IMR-90 (cell line): ENCODE results near the gene MARCHF7. TPM values are rescaled to one million over a fixed set of nuclear protein-coding genes. Genes with fewer than 3 reads are reported as not detected.

ENCODE experiments used
- ATAC-seq: fragments of 200-7000 bp; cut with Tn5 transposase; 2 replicates; pipeline ENCODE4 v1.9.1; 2020; ENCODE audit warnings: low read depth, mild to moderate bottlenecking, moderate library complexity
- BruUV-seq: library from RNA; stranded (reverse); fragments of 400-500 nt; replicated peaks from 2 replicates; lab custom pipeline; 2021; lab: Mats Ljungman, UMichigan
- CTCF ChIA-PET: fragments of 300-600 bp; formaldehyde crosslinking; extraction: SDS; loops from one replicate; lab custom pipeline; 2021; ENCODE audit warnings: antibody characterized with exemption; lab: Yijun Ruan, JAX
- POLR2A ChIA-PET: fragments of 300-600 bp; sonication (Branson Sonifier 250); formaldehyde crosslinking; loops from one replicate; lab custom pipeline; 2022; ENCODE audit warnings: antibody characterized with exemption; ENCODE audit not compliant: unreplicated experiment; lab: Charles Lee
- DNase-seq: peaks from one replicate; pipeline ENCODE4 v3.0.0; 2013
- H2AFZ ChIP-seq: replicated peaks from 2 replicates; pipeline ENCODE3; 2013; ENCODE audit warnings: low read length, mild to moderate bottlenecking; ENCODE audit not compliant: poor library complexity
- H2AK5ac ChIP-seq: 2 replicates; pipeline ENCODE4 v1.6.1; 2013; ENCODE audit warnings: low read depth, low read length, inconsistent platforms
- H2AK9ac ChIP-seq: replicated peaks from 2 replicates; pipeline ENCODE3; 2013; ENCODE audit warnings: mild to moderate bottlenecking, low read depth, low read length, moderate library complexity; ENCODE audit not compliant: poor library complexity
- H2BK120ac ChIP-seq: 2 replicates; pipeline ENCODE4 v1.6.1; 2013; ENCODE audit warnings: low read depth, low read length, inconsistent platforms
- H2BK15ac ChIP-seq: 3 replicates; pipeline ENCODE4 v1.6.1; 2013; ENCODE audit warnings: low read depth, low read length, inconsistent platforms
- H2BK20ac ChIP-seq: 2 replicates; pipeline ENCODE4 v1.6.1; 2013; ENCODE audit warnings: low read depth, mild to moderate bottlenecking, inconsistent platforms, low read length, moderate library complexity
- H2BK5ac ChIP-seq: 2 replicates; pipeline ENCODE4 v1.6.1; 2013; ENCODE audit warnings: mild to moderate bottlenecking, low read depth, low read length, inconsistent platforms; ENCODE audit not compliant: poor library complexity, severe bottlenecking
- H3K14ac ChIP-seq: replicated peaks from 2 replicates; pipeline ENCODE4 v1.6.1; 2013; ENCODE audit warnings: low read depth, low read length, inconsistent platforms
- H3K18ac ChIP-seq: 2 replicates; pipeline ENCODE4 v1.6.1; 2013; ENCODE audit warnings: low read depth, low read length, control low read depth
- H3K23ac ChIP-seq: 2 replicates; pipeline ENCODE4 v1.6.1; 2013; ENCODE audit warnings: low read depth, low read length, inconsistent platforms
- H3K27ac ChIP-seq: 2 replicates; pipeline ENCODE4 v1.5.1; 2013; ENCODE audit warnings: mild to moderate bottlenecking, control low read depth, low read length; ENCODE audit not compliant: insufficient read depth
- H3K27me3 ChIP-seq: 2 replicates; pipeline ENCODE4 v1.6.1; 2013; ENCODE audit warnings: low read length; ENCODE audit not compliant: control insufficient read depth, insufficient read depth
- H3K36me3 ChIP-seq: 2 replicates; pipeline ENCODE4 v1.6.1; 2013; ENCODE audit warnings: low read length, mixed read lengths; ENCODE audit not compliant: control insufficient read depth, insufficient read depth
- H3K4ac ChIP-seq: 2 replicates; pipeline ENCODE4 v1.6.1; 2013; ENCODE audit warnings: low read depth, low read length, inconsistent platforms
- H3K4me1 ChIP-seq: 2 replicates; pipeline ENCODE4 v1.6.1; 2013; ENCODE audit warnings: low read length, mixed read lengths; ENCODE audit not compliant: control insufficient read depth, insufficient read depth
- H3K4me2 ChIP-seq: 2 replicates; pipeline ENCODE4 v1.6.1; 2013; ENCODE audit warnings: low read depth, mild to moderate bottlenecking, control low read depth, low read length, moderate library complexity
- H3K4me3 ChIP-seq: 2 replicates; pipeline ENCODE4 v1.5.1; 2013; ENCODE audit warnings: low read depth, mild to moderate bottlenecking, control low read depth, low read length, moderate library complexity; ENCODE audit not compliant: insufficient read depth
- H3K56ac ChIP-seq: 2 replicates; pipeline ENCODE4 v1.6.1; 2013; ENCODE audit warnings: low read length, inconsistent platforms; ENCODE audit not compliant: insufficient read depth; ENCODE audit errors: extremely low read depth
- H3K79me1 ChIP-seq, 2 experiments: 2 replicates each; pipeline ENCODE4 v1.6.1; 2013; ENCODE audit warnings: low read length in 2 of 2, inconsistent platforms in 1 of 2, low read depth in 1 of 2
- H3K9ac ChIP-seq: 2 replicates; pipeline ENCODE4 v1.6.1; 2013; ENCODE audit warnings: low read depth, low read length, control low read depth
- H3K9me1 ChIP-seq: 2 replicates; pipeline ENCODE4 v1.6.1; 2013; ENCODE audit warnings: low read length, inconsistent platforms; ENCODE audit not compliant: insufficient read depth
- H3K9me3 ChIP-seq: 2 replicates; pipeline ENCODE4 v1.6.1; 2013; ENCODE audit warnings: low read length; ENCODE audit not compliant: control insufficient read depth, insufficient read depth
- H4K20me1 ChIP-seq: 2 replicates; pipeline ENCODE4 v1.6.1; 2013; ENCODE audit warnings: low read length, inconsistent platforms; ENCODE audit not compliant: insufficient read depth
- H4K5ac ChIP-seq: 2 replicates; pipeline ENCODE4 v1.6.1; 2013; ENCODE audit warnings: mild to moderate bottlenecking, low read depth, low read length, control low read depth
- H4K8ac ChIP-seq, 2 experiments: 2 replicates each; pipeline ENCODE4 v1.6.1; 2013; ENCODE audit warnings: low read depth in 2 of 2, low read length in 2 of 2, control low read depth in 1 of 2, inconsistent platforms in 1 of 2
- H4K91ac ChIP-seq: 2 replicates; pipeline ENCODE4 v1.6.1; 2013; ENCODE audit warnings: low read depth, low read length, inconsistent platforms; ENCODE audit not compliant: insufficient read depth
- BHLHE40 ChIP-seq: fragments of 150-350 bp; IDR thresholded peaks from 2 replicates; pipeline ENCODE4 v1.6.1; 2016; ENCODE audit warnings: mild to moderate bottlenecking, low read depth, low read length
- CEBPB ChIP-seq: IDR thresholded peaks from 2 replicates; pipeline ENCODE4 v1.6.1; 2012; ENCODE audit warnings: low read depth, low read length, improper control_type of control experiment
- CHD1 ChIP-seq: IDR thresholded peaks from 2 replicates; pipeline ENCODE4 v1.6.1; 2012; ENCODE audit warnings: low read depth, low read length, improper control_type of control experiment
- CTCF ChIP-seq: conservative IDR thresholded peaks from 2 replicates; pipeline ENCODE4 v1.5.1; 2012; ENCODE audit warnings: mild to moderate bottlenecking, low read depth, low read length, improper control_type of control experiment
- ELK1 ChIP-seq: fragments of 150-350 bp; IDR thresholded peaks from 2 replicates; pipeline ENCODE4 v1.6.1; 2016; ENCODE audit warnings: low read depth, mild to moderate bottlenecking, low read length, moderate library complexity, borderline replicate concordance
- MAFK ChIP-seq: IDR thresholded peaks from 2 replicates; pipeline ENCODE4 v1.6.1; 2012; ENCODE audit warnings: low read depth, low read length, improper control_type of control experiment
- MAZ ChIP-seq: IDR thresholded peaks from 2 replicates; pipeline ENCODE4 v1.6.1; 2012; ENCODE audit warnings: low read depth, mild to moderate bottlenecking, low read length, improper control_type of control experiment, moderate library complexity, borderline replicate concordance
- MXI1 ChIP-seq: IDR thresholded peaks from 2 replicates; pipeline ENCODE4 v1.6.1; 2012; ENCODE audit warnings: low read depth, mild to moderate bottlenecking, low read length, moderate library complexity, borderline replicate concordance
- NFE2L2 ChIP-seq: fragments of 150-350 bp; IDR thresholded peaks from 2 replicates; pipeline ENCODE4 v1.6.1; 2016; ENCODE audit warnings: low read depth, mild to moderate bottlenecking, low read length
- POLR2A ChIP-seq: IDR thresholded peaks from 2 replicates; pipeline ENCODE4 v1.6.1; 2012; ENCODE audit warnings: mild to moderate bottlenecking, low read depth, low read length
- RAD21 ChIP-seq: IDR thresholded peaks from 2 replicates; pipeline ENCODE4 v1.6.1; 2012; ENCODE audit warnings: low read length, improper control_type of control experiment
- RCOR1 ChIP-seq: IDR thresholded peaks from 2 replicates; pipeline ENCODE4 v1.6.1; 2012; ENCODE audit warnings: mild to moderate bottlenecking, low read length, improper control_type of control experiment; ENCODE audit not compliant: insufficient replicate concordance
- RFX5 ChIP-seq: IDR thresholded peaks from 2 replicates; pipeline ENCODE4 v1.8.0; 2012; ENCODE audit warnings: low read depth, mild to moderate bottlenecking, low read length, moderate library complexity
- SMC3 ChIP-seq: fragments of 150-350 bp; IDR thresholded peaks from 2 replicates; pipeline ENCODE4 v1.6.1; 2016; ENCODE audit warnings: low read depth, mild to moderate bottlenecking, antibody characterized with exemption, low read length, moderate library complexity
- USF2 ChIP-seq: fragments of 150-350 bp; IDR thresholded peaks from 2 replicates; pipeline ENCODE4 v1.6.1; 2017; ENCODE audit warnings: mild to moderate bottlenecking, antibody characterized with exemption, low read length, low read depth
- WGBS, 2 experiments: methylation state at CpG; one replicate each; pipeline versions ENCODE4 v1.1.5 to v1.1.7; 2013; ENCODE audit warnings: missing lambda C conversion rate in 2 of 2; ENCODE audit not compliant: insufficient read length in 1 of 2; ENCODE audit errors: extremely low coverage in 2 of 2; 5-methylcytosine and 5-hydroxymethylcytosine counted together
- dilution Hi-C: fragments of 300-500 bp; cut with HindIII; formaldehyde crosslinking; loops from one replicate; pipeline ENCODE4 v1.14.3; 2018; ENCODE audit warnings: low sequenced_read_pairs; ENCODE audit not compliant: unreplicated experiment
- in situ Hi-C: fragments of 300-500 bp; cut with MboI; formaldehyde crosslinking; loops from 3 replicates; pipeline ENCODE4 v1.14.3; 2019; ENCODE audit warnings: low sequenced_read_pairs, inconsistent platforms, mixed read lengths
- intact Hi-C: fragments of 100-400 bp; cut with micrococcal nuclease; formaldehyde crosslinking; loops from 2 replicates; pipeline ENCODE4 v1.10.0; 2022
- polyA plus RNA-seq, 3 experiments: library from polyadenylated mRNA; depleted of rRNA; stranded (reverse); fragments of >200 nt; gene quantifications; 2 replicates each; pipeline ENCODE4 v1.2.3, GENCODE V29; 2012; ENCODE audit warnings: low replicate concordance in 1 of 3
- total RNA-seq: library from RNA; depleted of rRNA; stranded (reverse); fragments of >200 nt; gene quantifications from 2 replicates; pipeline ENCODE4 v1.2.3, GENCODE V29; 2012

The MARCHF7 gene
- total and polyA plus RNA-seq, 2 of the 4 experiments (the other 2 are of a cell fraction), result 59.1 to 193 TPM

GRCh38 chr2:159703491-159703890, 8.8 kb upstream of the MARCHF7 start:
- dilution Hi-C loops (no loop called here), intact Hi-C loops (no loop called here), in situ Hi-C loops (no loop called here)
- no peaks in the 10 kb centered on the region for H3K9me3 ChIP-seq
- H2BK20ac ChIP-seq, result no peak overlapping the region
- no peak overlapping the region for H2AFZ ChIP-seq
- no peak overlapping the region for H2BK120ac ChIP-seq
- DNase-seq (no peak), ATAC-seq (no peak)
- no peak overlapping the region for H3K27ac ChIP-seq
- H3K18ac ChIP-seq, result no peak overlapping the region
- H2AK9ac ChIP-seq, result no peak overlapping the region
- 100% methylated on average over 1 of the region's 5 CpGs; no CpG with 5 or more reads in 1 of the 2 experiments for WGBS, 2 experiments
- no peaks in the 10 kb centered on the region for H3K36me3 ChIP-seq
- POLR2A ChIA-PET, result no interaction called here
- no peaks in the 10 kb centered on the region for H3K27me3 ChIP-seq
- H3K4ac ChIP-seq, result no peak overlapping the region
- H4K91ac ChIP-seq, result no peak overlapping the region
- peaks cover 0 to 2% of the 10 kb centered on the region in 2 experiments; a peak in 2 of 4 replicates for H3K79me1 ChIP-seq
- CTCF ChIA-PET, result no interaction called here
- H4K5ac ChIP-seq, result no peak overlapping the region
- H3K4me1 ChIP-seq, result peaks cover 5% of the 10 kb centered on the region
- no peak overlapping the region for H4K8ac ChIP-seq
- no peak overlapping the region for H3K14ac ChIP-seq
- H3K9ac ChIP-seq, result no peak overlapping the region
- no peak overlapping the region for H3K56ac ChIP-seq
- H2BK15ac ChIP-seq, result no peak overlapping the region
- no peak overlapping the region for H2BK5ac ChIP-seq
- H3K4me2 ChIP-seq, result no peak overlapping the region
- H3K4me3 ChIP-seq, result no peak overlapping the region
- no peaks in the 10 kb centered on the region for H4K20me1 ChIP-seq
- H3K23ac ChIP-seq, result no peak overlapping the region
- no peak overlapping the region for H2AK5ac ChIP-seq
- TF ChIP-seq CHD1 (no peak), RFX5 (no peak), CTCF (no peak), RCOR1 (no peak), SMC3 (no peak), POLR2A (no peak), RAD21 (no peak), BHLHE40 (no peak), USF2 (no peak), MAZ (no peak), MXI1 (no peak), MAFK (no peak), ELK1 (no peak), CEBPB (no peak), NFE2L2 (no peak)
- H3K9me1 ChIP-seq, result peaks cover 2% of the 10 kb centered on the region; the same call in 1 of the 2 replicates
- BruUV-seq, result no TSS peak
